22Rv1 (cell line): Measurements from ENCODE around the gene FBXL4.

Experiments used
- H3K27ac ChIP-seq: fragments of 450-650 bp; 2 replicates; pipeline ENCODE4 v1.5.1; 2017
- ZFX ChIP-seq: fragments of 450-650 bp; IDR thresholded peaks from 2 replicates; pipeline ENCODE4 v1.6.1; 2017; ENCODE audit warnings: antibody characterized with exemption, borderline replicate concordance
- TF ChIP-seq, protein P1 (sequence below): fragments of 450-650 bp; IDR thresholded peaks from 2 replicates; pipeline ENCODE4 v1.5.1; 2017; ENCODE audit warnings: mild to moderate bottlenecking

Gene FBXL4

DNA sequence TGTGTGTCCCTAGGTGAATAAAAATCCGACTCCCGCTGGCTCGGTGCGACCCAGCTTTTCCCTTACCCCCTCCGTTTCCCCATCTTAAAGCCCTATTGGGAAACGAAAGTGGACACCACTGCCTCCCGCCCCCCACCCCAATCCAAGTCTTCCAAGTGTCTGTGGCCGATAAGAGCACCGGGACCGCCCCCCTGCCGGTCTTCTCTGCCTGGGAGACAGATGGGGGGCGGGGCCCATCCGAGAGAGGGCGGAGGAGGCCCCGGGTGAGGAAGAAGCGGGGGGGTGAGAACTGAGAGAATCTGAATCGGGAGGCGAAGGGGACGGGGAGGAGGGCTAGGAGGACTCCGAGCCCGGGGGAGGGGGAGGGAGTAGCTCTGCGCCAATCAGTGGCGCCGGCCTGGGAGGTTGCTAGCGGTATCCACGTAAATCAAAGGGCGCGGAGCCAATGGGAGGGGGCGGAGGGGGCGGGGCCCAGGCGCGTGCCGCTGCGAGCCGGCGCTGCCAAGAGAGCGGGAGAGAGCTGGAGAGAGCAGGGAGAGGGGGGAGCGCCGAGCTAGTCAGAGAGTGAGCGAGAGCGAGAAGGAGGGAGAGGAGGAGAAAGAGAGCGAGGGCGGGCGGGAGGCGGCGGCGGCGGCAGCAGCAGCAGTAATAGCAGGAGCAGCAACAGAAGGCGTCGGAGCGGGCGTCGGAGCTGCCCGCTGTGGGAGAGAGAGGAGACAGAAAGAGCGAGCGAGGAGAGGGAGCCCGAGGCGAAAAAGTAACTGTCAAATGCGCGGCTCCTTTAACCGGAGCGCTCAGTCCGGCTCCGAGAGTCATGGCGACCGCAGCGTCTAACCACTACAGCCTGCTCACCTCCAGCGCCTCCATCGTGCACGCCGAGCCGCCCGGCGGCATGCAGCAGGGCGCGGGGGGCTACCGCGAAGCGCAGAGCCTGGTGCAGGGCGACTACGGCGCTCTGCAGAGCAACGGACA lies 113.4 kb downstream of the FBXL4 start, which contains the start of gene POU3F2:
Gene POU3F2, plus strand, starts transcription at position 515 of the 972 bp plus-strand sequence. Its CDS starts 300 bp downstream, at position 815.
- H3K27ac ChIP-seq, result peak within 1 kb of the TSS; percentile 87
- TF ChIP-seq ZFX, result no peak
- TF ChIP-seq, protein P1, sequence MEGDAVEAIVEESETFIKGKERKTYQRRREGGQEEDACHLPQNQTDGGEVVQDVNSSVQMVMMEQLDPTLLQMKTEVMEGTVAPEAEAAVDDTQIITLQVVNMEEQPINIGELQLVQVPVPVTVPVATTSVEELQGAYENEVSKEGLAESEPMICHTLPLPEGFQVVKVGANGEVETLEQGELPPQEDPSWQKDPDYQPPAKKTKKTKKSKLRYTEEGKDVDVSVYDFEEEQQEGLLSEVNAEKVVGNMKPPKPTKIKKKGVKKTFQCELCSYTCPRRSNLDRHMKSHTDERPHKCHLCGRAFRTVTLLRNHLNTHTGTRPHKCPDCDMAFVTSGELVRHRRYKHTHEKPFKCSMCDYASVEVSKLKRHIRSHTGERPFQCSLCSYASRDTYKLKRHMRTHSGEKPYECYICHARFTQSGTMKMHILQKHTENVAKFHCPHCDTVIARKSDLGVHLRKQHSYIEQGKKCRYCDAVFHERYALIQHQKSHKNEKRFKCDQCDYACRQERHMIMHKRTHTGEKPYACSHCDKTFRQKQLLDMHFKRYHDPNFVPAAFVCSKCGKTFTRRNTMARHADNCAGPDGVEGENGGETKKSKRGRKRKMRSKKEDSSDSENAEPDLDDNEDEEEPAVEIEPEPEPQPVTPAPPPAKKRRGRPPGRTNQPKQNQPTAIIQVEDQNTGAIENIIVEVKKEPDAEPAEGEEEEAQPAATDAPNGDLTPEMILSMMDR, result no peak

DNA sequence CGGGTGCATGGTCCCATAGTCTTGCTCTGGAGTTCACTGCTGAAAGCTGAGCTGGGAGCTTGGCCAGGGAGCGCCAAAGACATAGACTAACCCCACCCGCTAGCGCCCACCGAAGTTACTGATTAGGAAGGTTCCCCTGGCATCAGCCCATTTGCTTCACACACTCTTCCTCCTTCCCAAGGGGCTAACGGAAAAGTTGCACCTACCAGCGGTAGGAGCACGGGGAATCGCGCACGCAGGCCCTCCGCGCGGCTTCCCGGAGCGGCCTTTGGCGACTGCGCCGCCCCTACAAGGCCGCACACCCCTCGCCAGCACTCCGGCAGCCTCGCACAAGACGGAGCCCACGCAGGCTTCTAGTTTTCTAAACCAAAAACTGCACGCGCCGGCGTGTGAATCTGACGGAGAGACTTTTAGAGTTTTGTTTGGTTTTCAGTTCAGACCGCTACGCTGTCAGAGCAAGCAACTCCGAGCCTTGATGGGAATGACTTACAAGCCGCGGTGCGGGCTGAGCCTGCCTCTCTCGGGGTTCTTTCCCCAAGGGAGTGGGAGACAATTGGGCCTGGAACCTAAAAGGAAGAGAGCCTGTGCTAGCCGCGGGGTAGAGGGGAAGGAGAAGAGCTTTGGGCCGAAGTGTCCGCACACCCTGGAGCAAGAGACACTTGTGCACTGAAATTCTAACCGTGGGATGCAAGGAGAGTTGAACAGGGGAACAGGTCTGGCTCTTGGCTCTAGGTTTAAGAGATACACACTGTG lies 114.3 kb downstream of the FBXL4 start:
- TF ChIP-seq, protein P1, result peak; percentile 21; the same call in 1 of the 2 replicates
- TF ChIP-seq ZFX, result no peak
- H3K27ac ChIP-seq, result peak overlapping the region; percentile 87

DNA sequence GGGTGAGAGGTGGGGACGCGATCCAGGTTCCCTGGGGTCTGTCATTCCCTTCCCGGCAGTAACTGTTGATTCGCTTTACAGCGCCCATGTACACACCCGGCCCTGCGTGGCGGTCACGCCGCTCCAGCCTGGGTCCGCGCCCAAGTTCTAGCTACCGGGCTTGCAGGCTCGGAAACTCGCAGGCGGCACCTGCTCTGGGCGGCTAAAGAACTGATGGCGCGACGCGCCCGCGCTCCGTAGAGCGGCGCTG lies 114.8 kb downstream of the FBXL4 start:
- H3K27ac ChIP-seq, result peak overlapping the region; percentile 87
- TF ChIP-seq, protein P1, result peak; percentile 56; the same call in 1 of the 2 replicates
- TF ChIP-seq ZFX, result no peak

DNA sequence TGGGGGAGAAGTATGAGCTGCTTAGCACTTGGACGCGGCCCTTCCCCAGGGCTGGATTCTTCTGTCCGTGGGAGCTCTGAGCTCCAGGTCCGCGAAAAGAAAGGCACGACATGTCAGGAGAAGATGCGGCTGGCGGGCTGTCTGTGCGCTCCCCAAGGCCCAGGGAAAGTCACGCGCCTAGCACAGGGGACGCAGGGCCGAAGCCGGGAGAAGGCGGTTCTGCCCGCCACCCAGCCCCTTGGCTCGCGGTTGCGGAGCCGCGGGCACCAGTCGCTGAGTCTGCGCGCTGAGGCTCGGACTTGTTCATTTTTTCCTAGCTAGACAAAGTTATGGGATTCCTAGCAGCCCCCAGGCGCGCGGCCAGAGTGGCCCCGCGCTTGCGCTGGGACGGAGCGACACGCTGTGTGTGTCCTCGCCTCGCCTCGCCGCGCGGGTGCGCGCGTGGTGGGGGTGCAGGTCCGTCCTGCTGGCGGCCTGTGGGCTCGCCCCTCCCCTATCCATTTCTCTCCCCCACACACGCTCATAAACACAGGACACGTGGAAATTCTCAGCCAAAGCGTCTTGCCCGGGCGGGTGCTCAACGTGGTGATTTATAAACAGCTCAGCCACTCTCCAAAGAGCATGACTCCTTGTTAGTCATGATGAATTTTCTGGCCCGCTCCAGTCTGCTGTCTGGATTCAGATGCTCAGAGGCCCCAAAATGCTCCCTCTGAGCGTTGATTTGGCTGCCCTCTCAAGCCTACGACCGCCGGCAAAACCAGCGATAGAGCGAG lies 115.3 kb downstream of the FBXL4 start:
- H3K27ac ChIP-seq, result peak overlapping the region; percentile 87
- no peak for TF ChIP-seq ZFX
- TF ChIP-seq, protein P1, result no peak

DNA sequence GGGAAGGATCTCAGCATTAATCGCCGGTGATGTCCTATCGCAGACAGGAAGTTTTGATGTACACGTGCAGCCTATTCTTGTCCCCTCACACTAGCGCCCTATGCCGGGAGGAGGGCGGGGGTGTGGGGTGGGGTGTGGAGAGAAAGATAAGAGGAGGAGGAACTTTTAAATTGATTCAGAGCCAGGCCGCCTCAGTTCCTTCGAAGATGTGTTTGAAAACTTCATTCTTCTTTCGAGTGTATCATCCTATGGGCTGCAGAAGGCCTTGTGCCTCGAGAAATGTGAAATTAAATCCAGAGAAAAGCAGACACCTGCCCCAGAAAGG lies 115.8 kb downstream of the FBXL4 start:
- TF ChIP-seq ZFX, result no peak
- TF ChIP-seq, protein P1, result no peak
- H3K27ac ChIP-seq, result peak overlapping the region; percentile 87; the same call in 1 of the 2 replicates

DNA sequence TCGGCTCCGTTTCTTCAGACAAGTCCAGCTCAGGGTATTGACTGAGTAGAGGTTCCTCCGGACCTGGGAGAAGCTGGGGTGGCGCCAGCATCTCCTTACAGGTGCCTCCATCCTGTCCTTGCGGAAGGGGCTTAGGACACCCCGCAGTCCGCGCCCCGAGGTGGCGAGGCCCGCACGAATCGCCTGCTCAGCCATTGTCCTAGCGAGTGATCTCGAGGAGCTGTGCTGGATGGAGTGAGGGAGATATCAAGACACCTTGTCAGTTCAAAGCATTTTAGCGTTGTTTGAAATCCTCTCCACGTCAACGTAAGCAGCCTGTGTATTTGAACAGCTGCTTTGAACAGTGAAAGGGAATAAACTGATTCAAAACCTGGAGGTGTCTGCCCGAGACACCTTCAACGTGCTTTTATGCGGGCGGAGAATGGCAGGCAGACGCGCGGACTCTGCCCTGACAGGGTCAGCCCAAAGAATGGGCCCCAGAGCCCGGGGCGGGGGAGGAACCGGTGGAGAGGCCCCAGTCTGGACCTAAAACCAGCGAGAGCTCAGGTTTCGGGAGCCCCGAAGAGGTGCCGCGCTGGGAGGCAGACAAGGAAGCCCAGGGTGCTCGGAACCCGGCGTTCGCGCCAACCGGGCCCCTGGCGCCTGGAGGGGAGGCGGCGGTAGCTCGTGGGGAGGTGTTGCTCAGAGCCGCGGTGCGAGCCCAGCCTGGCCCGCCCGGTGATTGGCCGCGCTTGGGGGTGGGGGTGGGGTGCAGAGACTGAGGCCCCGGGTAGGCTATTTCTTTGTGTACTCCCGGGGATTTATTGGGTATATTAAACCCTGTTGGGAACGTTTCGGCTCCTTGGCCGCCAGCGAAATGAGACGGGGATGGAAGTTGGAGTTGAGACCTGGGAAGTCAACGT lies 116.4 kb downstream of the FBXL4 start:
- no peak overlapping the region for H3K27ac ChIP-seq
- no peak for TF ChIP-seq ZFX
- TF ChIP-seq, protein P1, result no peak
